Measurements from ENCODE around the gene PCDHGA1.
"Not testable (repeated sequence)": the region's sequence is repeated elsewhere in the genome, so short reads cannot be mapped to it uniquely, and the experiment has no call there.

PCDHGA1 gene

GRCh38 chr5:141369994-141370848 lies 39.9 kb downstream of the PCDHGA1 start, which contains the start of gene PCDHGB3:
TSS of gene PCDHGB3 (plus strand) at chr5:141370242. CDS start at chr5:141370395, 153 bp downstream.
- ChIA-PET CTCF (interaction anchor here (0.6 to 1.7 kb wide), 4 partner anchors 51 to 194 kb away, joined by 3 to 6 read pairs (median 4); partner anchors contain the start of gene PCDHGA11), POLR2A (no interaction called here)
- peak; percentile 48 for DNase-seq (ENCODE audit: extremely low spot score)
- TF ChIP-seq ELF4 (IDR thresholded peaks at IDR 0.05) (no peak), PKNOX1 (IDR thresholded peaks at IDR 0.05) (no peak), ARNT (IDR thresholded peaks at IDR 0.05) (no peak), NFRKB (IDR thresholded peaks at IDR 0.05) (no peak), ZNF384 (IDR thresholded peaks at IDR 0.05) (no peak), HDGF (IDR thresholded peaks at IDR 0.05; ENCODE audit: borderline replicate concordance) (no peak), FOXK2 (IDR thresholded peaks at IDR 0.05) (no peak), BHLHE40 (IDR thresholded peaks at IDR 0.05; ENCODE audit: borderline replicate concordance) (no peak), FOXM1 (IDR thresholded peaks at IDR 0.05; ENCODE audit: borderline replicate concordance) (no peak), TARDBP (IDR thresholded peaks at IDR 0.05) (no peak), CTBP1 (IDR thresholded peaks at IDR 0.05; ENCODE audit: borderline replicate concordance) (no peak), L3MBTL2 (conservative IDR thresholded peaks at IDR 0.05) (no peak), LEF1 (IDR thresholded peaks at IDR 0.05; ENCODE audit: borderline replicate concordance) (no peak), FOXA1 (IDR thresholded peaks at IDR 0.05) (no peak), SP1 (IDR thresholded peaks at IDR 0.05) (no peak), SUZ12 (IDR thresholded peaks at IDR 0.05) (no peak)

- ChIA-PET CTCF (no interaction called here), POLR2A (no interaction called here)
- no peak for DNase-seq (ENCODE audit: extremely low spot score)
- TF ChIP-seq TARDBP (IDR thresholded peaks at IDR 0.05) (no peak), BHLHE40 (IDR thresholded peaks at IDR 0.05; ENCODE audit: borderline replicate concordance) (no peak), L3MBTL2 (conservative IDR thresholded peaks at IDR 0.05) (no peak), FOXA1 (IDR thresholded peaks at IDR 0.05) (no peak), CTBP1 (IDR thresholded peaks at IDR 0.05; ENCODE audit: borderline replicate concordance) (no peak), ARNT (IDR thresholded peaks at IDR 0.05) (no peak), FOXK2 (IDR thresholded peaks at IDR 0.05) (no peak), LEF1 (IDR thresholded peaks at IDR 0.05; ENCODE audit: borderline replicate concordance) (no peak), NFRKB (IDR thresholded peaks at IDR 0.05) (no peak), ZNF384 (IDR thresholded peaks at IDR 0.05) (no peak), SUZ12 (IDR thresholded peaks at IDR 0.05) (no peak), HDGF (IDR thresholded peaks at IDR 0.05; ENCODE audit: borderline replicate concordance) (no peak), PKNOX1 (IDR thresholded peaks at IDR 0.05) (no peak), SP1 (IDR thresholded peaks at IDR 0.05) (no peak), ELF4 (IDR thresholded peaks at IDR 0.05) (no peak), FOXM1 (IDR thresholded peaks at IDR 0.05; ENCODE audit: borderline replicate concordance) (no peak)
Measured at GRCh38 chr5:141371572-141372475, 41.5 kb downstream of the PCDHGA1 start.

GRCh38 chr5:141373673-141374317 lies 43.5 kb downstream of the PCDHGA1 start, which contains the start of gene PCDHGA6:
TSS of gene PCDHGA6 (plus strand) at chr5:141373891. CDS start at chr5:141374084, 193 bp downstream.
- POLR2A ChIA-PET = no interaction called here
- TF ChIP-seq FOXM1 (IDR thresholded peaks at IDR 0.05; ENCODE audit: borderline replicate concordance) (no peak), CTBP1 (IDR thresholded peaks at IDR 0.05; ENCODE audit: borderline replicate concordance) (no peak), PKNOX1 (IDR thresholded peaks at IDR 0.05) (no peak)
- DNase-seq (ENCODE audit: extremely low spot score) = peak; percentile 15
- CTCF ChIA-PET = interaction anchor here (0.7 to 0.9 kb wide), 3 partner anchors 9 to 194 kb away, joined by 3 to 4 read pairs (median 3); partner anchors contain the start of gene PCDHGA7

GRCh38 chr5:141374627-141375026 lies 44.3 kb downstream of the PCDHGA1 start:
- no peak for DNase-seq (ENCODE audit: extremely low spot score)
- POLR2A ChIA-PET = no interaction called here
- CTCF ChIA-PET = interaction anchor here (0.7 to 0.8 kb wide), 2 partner anchors 8 to 193 kb away, joined by 3 to 4 read pairs; partner anchors contain the start of gene PCDHGA7
- no peak for TF ChIP-seq LEF1 (IDR thresholded peaks at IDR 0.05; ENCODE audit: borderline replicate concordance)
- no peak for TF ChIP-seq CTBP1 (IDR thresholded peaks at IDR 0.05; ENCODE audit: borderline replicate concordance)
- no peak for TF ChIP-seq PKNOX1 (IDR thresholded peaks at IDR 0.05)
- TF ChIP-seq HDGF (IDR thresholded peaks at IDR 0.05; ENCODE audit: borderline replicate concordance) = no peak
- no peak for TF ChIP-seq ARNT (IDR thresholded peaks at IDR 0.05)

- POLR2A ChIA-PET; DNase-seq (ENCODE audit: extremely low spot score); CTCF ChIA-PET: not testable (repeated sequence)
Measured at GRCh38 chr5:141375444-141376155, 45.3 kb downstream of the PCDHGA1 start.

Measured in HEK293T (cell line).